Panc1 (cell line): ENCODE results near the gene FMNL3. TPM values are rescaled to one million over a fixed set of nuclear protein-coding genes. Genes with fewer than 3 reads are reported as not detected.

ENCODE experiments used
- ATAC-seq: fragments of 200-7000 bp; cut with Tn5 transposase; 2 replicates; pipeline ENCODE4 v1.9.1; 2020; ENCODE audit warnings: mild to moderate bottlenecking, moderate library complexity
- BruUV-seq: library from RNA; stranded (reverse); fragments of 400-500 nt; replicated peaks from 2 replicates; lab custom pipeline; 2021; lab: Mats Ljungman, UMichigan
- CTCF ChIA-PET: fragments of 300-600 bp; sonication (Branson Sonifier 250); formaldehyde crosslinking; loops from one replicate; lab custom pipeline; 2022; ENCODE audit warnings: antibody characterized with exemption; lab: Charles Lee
- POLR2A ChIA-PET: fragments of 300-600 bp; sonication (Branson Sonifier 250); formaldehyde crosslinking; loops from one replicate; lab custom pipeline; 2022; ENCODE audit warnings: antibody characterized with exemption; lab: Charles Lee
- DNase-seq: peaks from one replicate; pipeline ENCODE4 v3.0.0-alpha.2; 2010; ENCODE audit warnings: low read depth, low spot score
- H3K27ac ChIP-seq: 2 replicates; pipeline ENCODE4 v1.5.1; 2011; ENCODE audit warnings: mild to moderate bottlenecking, low read length, inconsistent platforms
- H3K27me3 ChIP-seq: fragments of 200-500 bp; sonication (Bioruptor generic); 2 replicates; pipeline ENCODE4 v1.6.0; 2014; ENCODE audit warnings: low read length, inconsistent platforms; ENCODE audit not compliant: control insufficient read depth, insufficient read depth
- H3K36me3 ChIP-seq: fragments of 200-500 bp; sonication (Bioruptor generic); 2 replicates; pipeline ENCODE4 v1.5.1; 2014; ENCODE audit warnings: inconsistent platforms, mild to moderate bottlenecking, low read length, moderate library complexity; ENCODE audit not compliant: control insufficient read depth, insufficient read depth
- H3K4me1 ChIP-seq: 2 replicates; pipeline ENCODE4 v1.5.1; 2011; ENCODE audit warnings: inconsistent platforms, mild to moderate bottlenecking, low read length, moderate library complexity; ENCODE audit not compliant: control insufficient read depth, insufficient read depth
- H3K4me3 ChIP-seq, 2 experiments: 2 replicates each; pipeline ENCODE4 v1.5.1; 2011 to 2012; ENCODE audit warnings: low read depth in 2 of 2, low read length in 2 of 2, mild to moderate bottlenecking in 2 of 2, inconsistent platforms in 1 of 2, moderate library complexity in 1 of 2
- H3K9me3 ChIP-seq: fragments of 200-500 bp; sonication (Bioruptor generic); 2 replicates; pipeline ENCODE4 v1.5.1; 2014; ENCODE audit warnings: low read depth, mild to moderate bottlenecking, inconsistent platforms, low read length, moderate library complexity; ENCODE audit not compliant: control insufficient read depth, insufficient read depth
- CTCF ChIP-seq: fragments of 450-650 bp; IDR thresholded peaks from 2 replicates; pipeline ENCODE4 v1.5.1; 2017; ENCODE audit warnings: mild to moderate bottlenecking
- POLR2AphosphoS5 ChIP-seq: IDR thresholded peaks from 2 replicates; pipeline ENCODE4 v1.6.1; 2012; ENCODE audit warnings: mild to moderate bottlenecking, low read depth, low read length, moderate library complexity
- REST ChIP-seq, 2 experiments: IDR thresholded peaks; 2 replicates each; pipeline ENCODE4 v1.6.1; 2011 to 2012; ENCODE audit warnings: low read depth in 2 of 2, control low read depth in 1 of 2, low read length in 1 of 2, mild to moderate bottlenecking in 1 of 2, moderate library complexity in 1 of 2; ENCODE audit not compliant: insufficient read depth in 1 of 2
- SIN3A ChIP-seq: IDR thresholded peaks from 2 replicates; pipeline ENCODE4 v1.6.1; 2012; ENCODE audit warnings: low read depth, mild to moderate bottlenecking, low read length, moderate library complexity, borderline replicate concordance; ENCODE audit not compliant: insufficient read depth
- TCF7L2 ChIP-seq: IDR thresholded peaks from 2 replicates; pipeline ENCODE4 v1.6.1; 2011; ENCODE audit warnings: mild to moderate bottlenecking, low read depth, low read length, inconsistent platforms
- in situ Hi-C: cut with HindIII; loops from 2 replicates; pipeline ENCODE4 v1.10.0; 2016; ENCODE audit warnings: low sequenced_read_pairs, low pct_unique_long_range_greater_than_20kb
- intact Hi-C: fragments of 100-400 bp; cut with micrococcal nuclease; formaldehyde crosslinking; loops from one replicate; pipeline ENCODE4 v1.10.0; 2022; ENCODE audit not compliant: unreplicated experiment
- total RNA-seq: library from RNA; stranded (reverse); gene quantifications from one replicate; pipeline ENCODE4 v1.2.1, GENCODE V29; 2021; ENCODE audit not compliant: unreplicated experiment

FMNL3 gene
- total RNA-seq, 1 experiment from 2014 or later = 25.7 TPM

DNA sequence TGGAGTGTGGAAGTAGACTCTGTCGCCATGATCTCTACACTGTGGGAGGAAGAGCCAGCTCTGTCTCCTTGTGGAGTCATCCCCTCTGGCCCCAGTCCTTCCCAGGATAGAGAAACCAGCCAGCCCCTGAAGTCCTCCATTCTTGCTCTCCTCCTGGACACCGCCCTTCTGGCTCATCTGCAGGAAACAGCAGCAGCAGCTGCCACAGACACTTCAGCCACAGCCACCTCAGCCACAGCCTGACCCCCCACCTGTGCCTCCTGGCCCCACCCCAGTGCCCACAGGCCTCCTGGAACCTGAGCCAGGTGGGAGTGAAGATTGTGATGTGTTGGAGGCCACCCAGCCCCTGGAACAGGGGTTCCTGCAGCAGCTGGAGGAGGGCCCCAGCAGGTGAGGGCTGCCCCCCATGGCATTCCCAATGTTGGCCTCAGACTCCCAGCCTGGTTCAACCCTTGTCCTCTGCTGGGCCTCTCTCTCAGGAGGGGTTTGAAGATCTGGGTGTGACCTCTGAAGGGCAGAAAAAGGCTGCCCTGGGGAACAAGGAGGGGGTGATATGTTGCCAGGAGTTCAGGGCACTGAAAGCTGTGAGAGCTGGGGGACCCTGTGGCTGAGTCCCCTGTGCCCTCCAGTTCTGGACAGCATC, 73.4 kb downstream of the FMNL3 start:
- Histone ChIP-seq H3K4me1 (no peaks in the 10 kb centered on the region; the same call in 1 of the 2 replicates), H3K27ac (no peak overlapping the region), H3K27me3 (no peaks in the 10 kb centered on the region), H3K9me3 (no peaks in the 10 kb centered on the region), H3K4me3 (no peak overlapping the region), H3K36me3 (no peaks in the 10 kb centered on the region)
- POLR2A ChIA-PET = interaction anchor here (0.7 kb wide), 1 partner anchor 19 kb away, joined by 3 read pairs; no protein-coding TSS in a partner anchor
- no peak for TF ChIP-seq CTCF
- no peak for TF ChIP-seq SIN3A
- CTCF ChIA-PET = interaction anchor here (0.6 kb wide), 1 partner anchor 56 kb away, joined by 3 read pairs; no protein-coding TSS in a partner anchor
- in situ Hi-C loops = no loop called here
- ATAC-seq (no peak), DNase-seq (no peak)
- intact Hi-C loops = no loop called here
- BruUV-seq = no TSS peak

GRCh38 chr12:49632986-49633702, 74.1 kb downstream of the FMNL3 start:
- Histone ChIP-seq H3K27me3 (no peaks in the 10 kb centered on the region), H3K4me1 (no peaks in the 10 kb centered on the region; the same call in 1 of the 2 replicates), H3K36me3 (no peaks in the 10 kb centered on the region), H3K27ac (no peak overlapping the region), H3K4me3 (no peak overlapping the region), H3K9me3 (no peaks in the 10 kb centered on the region)
- TF ChIP-seq TCF7L2 = no peak
- TF ChIP-seq CTCF = no peak
- TF ChIP-seq SIN3A = no peak
- no peak for TF ChIP-seq REST (IDR thresholded peaks at IDR 0.05; ENCODE audit: insufficient read depth in 1 of 2, low read depth in 2 of 2, low read length in 1 of 2)
- no peak for TF ChIP-seq POLR2AphosphoS5
- intact Hi-C loops (no loop called here), in situ Hi-C loops (no loop called here)
- DNase-seq = no peak
- no TSS peak for BruUV-seq
- ATAC-seq = no peak
- POLR2A ChIA-PET = no interaction called here
- CTCF ChIA-PET = interaction anchor here (1.3 kb wide), 1 partner anchor 9 kb away, joined by 3 read pairs; the partner anchor contains the start of gene PRPF40B
